ENCODE results near the gene GGT5.

The GGT5 gene

GRCh38 chr22:24178502-24179440 lies 66.1 kb downstream of the GGT5 start:
- Histone ChIP-seq H3K4me3 (ENCODE audit: low read depth, low read length) (no peak overlapping the region), H2BK5ac (ENCODE audit: low read depth, low read length, poor library complexity) (no peak overlapping the region), H3K18ac (ENCODE audit: low read length) (no peak overlapping the region), H4K12ac (ENCODE audit: low read depth, low read length) (no peak overlapping the region), H3K9me3 (ENCODE audit: insufficient read depth, low read depth, low read length) (no peaks in the 10 kb centered on the region), H3K79me2 (ENCODE audit: control insufficient read depth, insufficient read depth, low read length, poor library complexity) (no peaks in the 10 kb centered on the region), H3K23ac (ENCODE audit: low read length) (no peak overlapping the region), H3K36me3 (ENCODE audit: control insufficient read depth in 1 of 2, insufficient read depth in 2 of 2, low read length in 2 of 2) (peaks cover 19 to 20% of the 10 kb centered on the region in 2 experiments), H4K8ac (ENCODE audit: low read depth, low read length) (no peak overlapping the region), H2BK12ac (ENCODE audit: low read length) (no peak overlapping the region), H4K91ac (ENCODE audit: low read depth, low read length) (no peak overlapping the region), H2BK120ac (ENCODE audit: insufficient read depth, low read length, poor library complexity) (no peak overlapping the region), H2AFZ (ENCODE audit: insufficient read depth, low read length, poor library complexity) (no peak overlapping the region), H3K4me1 (ENCODE audit: control insufficient read depth in 1 of 2, insufficient read depth in 2 of 2, low read length in 2 of 2) (peaks cover 9 to 10% of the 10 kb centered on the region in 2 experiments), H3K27ac (ENCODE audit: low read depth, low read length) (no peak overlapping the region), H2AK5ac (ENCODE audit: low read length) (no peak overlapping the region), H3K14ac (ENCODE audit: low read length) (no peak overlapping the region), H3K27me3 (ENCODE audit: insufficient read depth, low read length) (no peaks in the 10 kb centered on the region), H3K4ac (ENCODE audit: low read depth, low read length) (no peak overlapping the region), H3K4me2 (ENCODE audit: low read length) (no peak overlapping the region), H3K79me1 (ENCODE audit: low read length) (no peaks in the 10 kb centered on the region), H3K9ac (ENCODE audit: low read length) (no peak overlapping the region)
- no CpG with 5 or more reads among the region's 21 CpGs for WGBS (ENCODE audit: extremely low coverage, insufficient coverage, insufficient read length)
- no peak for DNase-seq

- H4K12ac ChIP-seq (ENCODE audit: low read depth, low read length), result no peak overlapping the region
- peaks cover 21 to 23% of the 10 kb centered on the region in 2 experiments for H3K36me3 ChIP-seq (ENCODE audit: control insufficient read depth in 1 of 2, insufficient read depth in 2 of 2, low read length in 2 of 2)
- no peak overlapping the region for H4K91ac ChIP-seq (ENCODE audit: low read depth, low read length)
- no peaks in the 10 kb centered on the region for H3K27me3 ChIP-seq (ENCODE audit: insufficient read depth, low read length)
- H3K4me2 ChIP-seq (ENCODE audit: low read length), result no peak overlapping the region
- no CpG with 5 or more reads among the region's 12 CpGs for WGBS (ENCODE audit: extremely low coverage, insufficient coverage, insufficient read length)
- no peak overlapping the region for H3K14ac ChIP-seq (ENCODE audit: low read length)
- H3K4ac ChIP-seq (ENCODE audit: low read depth, low read length), result no peak overlapping the region
- no peak overlapping the region for H2BK120ac ChIP-seq (ENCODE audit: insufficient read depth, low read length, poor library complexity)
- H3K79me2 ChIP-seq (ENCODE audit: control insufficient read depth, insufficient read depth, low read length, poor library complexity), result no peaks in the 10 kb centered on the region
- H3K27ac ChIP-seq (ENCODE audit: low read depth, low read length), result no peak overlapping the region
- no peak overlapping the region for H3K23ac ChIP-seq (ENCODE audit: low read length)
- DNase-seq, result no peak
- no peak overlapping the region for H2AFZ ChIP-seq (ENCODE audit: insufficient read depth, low read length, poor library complexity)
- no peak overlapping the region for H3K9ac ChIP-seq (ENCODE audit: low read length)
- H3K9me3 ChIP-seq (ENCODE audit: insufficient read depth, low read depth, low read length), result no peaks in the 10 kb centered on the region
- H4K8ac ChIP-seq (ENCODE audit: low read depth, low read length), result no peak overlapping the region
- no peak overlapping the region for H2AK5ac ChIP-seq (ENCODE audit: low read length)
- no peak overlapping the region for H3K18ac ChIP-seq (ENCODE audit: low read length)
- H3K79me1 ChIP-seq (ENCODE audit: low read length), result no peaks in the 10 kb centered on the region
- H3K4me1 ChIP-seq (ENCODE audit: control insufficient read depth in 1 of 2, insufficient read depth in 2 of 2, low read length in 2 of 2), result peaks cover 9 to 10% of the 10 kb centered on the region in 2 experiments
- H3K4me3 ChIP-seq (ENCODE audit: low read depth, low read length), result no peak overlapping the region
- H2BK5ac ChIP-seq (ENCODE audit: low read depth, low read length, poor library complexity), result no peak overlapping the region
- no peak overlapping the region for H2BK12ac ChIP-seq (ENCODE audit: low read length)
Observed at GRCh38 chr22:24178021-24178431, 66.9 kb downstream of the GGT5 start.

GRCh38 chr22:24177456-24177855 lies 67.4 kb downstream of the GGT5 start:
- WGBS (ENCODE audit: extremely low coverage, insufficient coverage, insufficient read length), result no CpG with 5 or more reads among the region's 10 CpGs
- no peak overlapping the region for H2BK5ac ChIP-seq (ENCODE audit: low read depth, low read length, poor library complexity)
- no peak overlapping the region for H2BK12ac ChIP-seq (ENCODE audit: low read length)
- H3K4me3 ChIP-seq (ENCODE audit: low read depth, low read length), result no peak overlapping the region
- H4K12ac ChIP-seq (ENCODE audit: low read depth, low read length), result no peak overlapping the region
- no peak for DNase-seq
- H3K18ac ChIP-seq (ENCODE audit: low read length), result no peak overlapping the region
- H3K4me1 ChIP-seq (ENCODE audit: control insufficient read depth in 1 of 2, insufficient read depth in 2 of 2, low read length in 2 of 2), result peaks cover 9 to 10% of the 10 kb centered on the region in 2 experiments
- no peak overlapping the region for H2AK5ac ChIP-seq (ENCODE audit: low read length)
- H2AFZ ChIP-seq (ENCODE audit: insufficient read depth, low read length, poor library complexity), result no peak overlapping the region
- no peak overlapping the region for H3K27ac ChIP-seq (ENCODE audit: low read depth, low read length)
- no peaks in the 10 kb centered on the region for H3K27me3 ChIP-seq (ENCODE audit: insufficient read depth, low read length)
- H3K23ac ChIP-seq (ENCODE audit: low read length), result no peak overlapping the region
- H4K91ac ChIP-seq (ENCODE audit: low read depth, low read length), result no peak overlapping the region
- H3K4me2 ChIP-seq (ENCODE audit: low read length), result no peak overlapping the region
- H3K14ac ChIP-seq (ENCODE audit: low read length), result no peak overlapping the region
- no peaks in the 10 kb centered on the region for H3K79me2 ChIP-seq (ENCODE audit: control insufficient read depth, insufficient read depth, low read length, poor library complexity)
- H4K8ac ChIP-seq (ENCODE audit: low read depth, low read length), result no peak overlapping the region
- peaks cover 27 to 28% of the 10 kb centered on the region in 2 experiments for H3K36me3 ChIP-seq (ENCODE audit: control insufficient read depth in 1 of 2, insufficient read depth in 2 of 2, low read length in 2 of 2)
- no peak overlapping the region for H3K9ac ChIP-seq (ENCODE audit: low read length)
- H3K9me3 ChIP-seq (ENCODE audit: insufficient read depth, low read depth, low read length), result no peaks in the 10 kb centered on the region
- H3K79me1 ChIP-seq (ENCODE audit: low read length), result no peaks in the 10 kb centered on the region
- H3K4ac ChIP-seq (ENCODE audit: low read depth, low read length), result no peak overlapping the region
- H2BK120ac ChIP-seq (ENCODE audit: insufficient read depth, low read length, poor library complexity), result no peak overlapping the region

GRCh38 chr22:24177045-24177444 lies 67.8 kb downstream of the GGT5 start:
- Histone ChIP-seq H3K23ac (ENCODE audit: low read length) (no peak overlapping the region), H2BK5ac (ENCODE audit: low read depth, low read length, poor library complexity) (no peak overlapping the region), H3K27ac (ENCODE audit: low read depth, low read length) (no peak overlapping the region)

More at GRCh38 chr22:24177045-24177444, 67.8 kb downstream of the GGT5 start:
- Histone ChIP-seq H2AK5ac (ENCODE audit: low read length) (no peak overlapping the region), H3K4ac (ENCODE audit: low read depth, low read length) (no peak overlapping the region), H2BK120ac (ENCODE audit: insufficient read depth, low read length, poor library complexity) (no peak overlapping the region), H3K79me1 (ENCODE audit: low read length) (no peaks in the 10 kb centered on the region), H4K12ac (ENCODE audit: low read depth, low read length) (no peak overlapping the region), H3K4me1 (ENCODE audit: control insufficient read depth in 1 of 2, insufficient read depth in 2 of 2, low read length in 2 of 2) (peaks cover 9 to 10% of the 10 kb centered on the region in 2 experiments), H3K14ac (ENCODE audit: low read length) (no peak overlapping the region), H3K27me3 (ENCODE audit: insufficient read depth, low read length) (no peaks in the 10 kb centered on the region), H3K18ac (ENCODE audit: low read length) (no peak overlapping the region), H3K4me2 (ENCODE audit: low read length) (no peak overlapping the region), H4K8ac (ENCODE audit: low read depth, low read length) (no peak overlapping the region), H3K79me2 (ENCODE audit: control insufficient read depth, insufficient read depth, low read length, poor library complexity) (no peaks in the 10 kb centered on the region), H3K9me3 (ENCODE audit: insufficient read depth, low read depth, low read length) (no peaks in the 10 kb centered on the region), H2BK12ac (ENCODE audit: low read length) (no peak overlapping the region), H3K36me3 (ENCODE audit: control insufficient read depth in 1 of 2, insufficient read depth in 2 of 2, low read length in 2 of 2) (peaks cover 31 to 33% of the 10 kb centered on the region in 2 experiments), H3K4me3 (ENCODE audit: low read depth, low read length) (no peak overlapping the region), H4K91ac (ENCODE audit: low read depth, low read length) (no peak overlapping the region), H2AFZ (ENCODE audit: insufficient read depth, low read length, poor library complexity) (no peak overlapping the region), H3K9ac (ENCODE audit: low read length) (no peak overlapping the region)
- DNase-seq, result no peak
- WGBS (ENCODE audit: extremely low coverage, insufficient coverage, insufficient read length), result no CpG with 5 or more reads among the region's 5 CpGs

Data from trophoblast cell (in vitro differentiated cells and primary cell).